Effector memory CD8-positive, alpha-beta T cell (primary cell): ENCODE data around the gene PRRG4.
"Not testable (repeated sequence)": the region's sequence is repeated elsewhere in the genome, so short reads cannot be mapped to it uniquely, and the experiment has no call there.

ENCODE experiments used
- ATAC-seq: fragments of 150-1000 bp; cut with Tn5 transposase; replicated peaks from 2 replicates; pipeline ENCODE4 v1.10.0; 2021; ENCODE audit warnings: mild to moderate bottlenecking, moderate library complexity
- DNase-seq, 3 experiments: peaks; one replicate each; pipeline ENCODE4 v3.0.0; 2021
- H3K27ac Mint-ChIP-seq, 2 donors: one replicate each; pipeline ENCODE4 v1.8.0; 2022; ENCODE audit warnings: mild to moderate bottlenecking in 2 of 2, mixed read lengths in 2 of 2, moderate library complexity in 2 of 2
- H3K27me3 Mint-ChIP-seq, 2 donors: one replicate each; pipeline ENCODE4 v1.8.0; 2022; ENCODE audit warnings: mixed read lengths in 2 of 2
- H3K36me3 Mint-ChIP-seq: one replicate; pipeline ENCODE4 v1.8.0; 2022; ENCODE audit warnings: mild to moderate bottlenecking, moderate library complexity, mixed read lengths; ENCODE audit not compliant: insufficient read depth
- H3K4me1 Mint-ChIP-seq, 2 donors: one replicate each; pipeline ENCODE4 v1.8.0; 2022; ENCODE audit warnings: low read depth in 2 of 2, mixed read lengths in 2 of 2
- H3K4me3 Mint-ChIP-seq, 2 donors: one replicate each; pipeline ENCODE4 v1.8.0; 2022; ENCODE audit warnings: mild to moderate bottlenecking in 2 of 2, mixed read lengths in 2 of 2, moderate library complexity in 2 of 2
- H3K9me3 Mint-ChIP-seq, 2 donors: one replicate each; pipeline ENCODE4 v1.8.0; 2022; ENCODE audit warnings: mixed read lengths in 2 of 2

PRRG4 gene

GRCh38 chr11:32839308-32839707, 9.6 kb downstream of the PRRG4 start:
- Mint-ChIP-seq H3K27ac (no peak overlapping the region), H3K9me3 (no peaks in the 10 kb centered on the region), H3K4me3 (no peak overlapping the region), H3K4me1 (no peaks in the 10 kb centered on the region), H3K27me3 (peaks cover 10 to 13% of the 10 kb centered on the region in 2 donors), H3K36me3 (no peaks in the 10 kb centered on the region)
- no peak for DNase-seq
- ATAC-seq: no peak

- DNase-seq (no peak), ATAC-seq (no peak)
- H3K4me3 Mint-ChIP-seq: no peak overlapping the region
- H3K27ac Mint-ChIP-seq: no peak overlapping the region
- H3K36me3 Mint-ChIP-seq: no peaks in the 10 kb centered on the region
- no peaks in the 10 kb centered on the region for H3K4me1 Mint-ChIP-seq
- no peaks in the 10 kb centered on the region for H3K9me3 Mint-ChIP-seq
- peaks cover 10 to 19% of the 10 kb centered on the region in 2 donors for H3K27me3 Mint-ChIP-seq
Measured at GRCh38 chr11:32840587-32840986, 10.9 kb downstream of the PRRG4 start.

GRCh38 chr11:32843544-32843943, 13.8 kb downstream of the PRRG4 start:
- H3K27ac Mint-ChIP-seq: no peak overlapping the region
- no peak overlapping the region for H3K4me3 Mint-ChIP-seq
- H3K36me3 Mint-ChIP-seq: no peaks in the 10 kb centered on the region
- ATAC-seq (no peak), DNase-seq (no peak)
- peaks cover 5 to 30% of the 10 kb centered on the region in 2 donors for H3K27me3 Mint-ChIP-seq
- H3K9me3 Mint-ChIP-seq: peaks cover 0 to 2% of the 10 kb centered on the region in 2 donors
- H3K4me1 Mint-ChIP-seq: no peaks in the 10 kb centered on the region

DNA sequence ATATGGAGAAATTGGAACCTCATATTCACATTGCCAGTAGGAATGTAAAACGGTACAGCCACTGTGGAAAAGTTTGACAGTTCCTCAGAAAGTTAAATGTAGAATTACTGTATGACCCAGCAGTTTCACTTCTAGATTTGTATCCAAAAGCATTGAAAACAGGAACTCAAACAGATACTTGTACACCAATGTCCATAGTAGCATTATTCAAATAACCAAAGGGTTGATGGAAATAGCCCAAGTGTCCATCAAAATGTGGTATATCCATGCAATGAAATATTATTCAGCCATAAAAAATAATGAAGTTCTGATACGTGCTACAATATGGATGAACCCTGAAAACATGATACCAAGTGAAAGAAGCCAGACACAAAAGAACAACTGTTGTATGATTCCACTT, 17.8 kb downstream of the PRRG4 start:
- DNase-seq: no peak
- no peak for ATAC-seq
- no peaks in the 10 kb centered on the region for H3K4me1 Mint-ChIP-seq
- no peak overlapping the region for H3K4me3 Mint-ChIP-seq
- H3K9me3 Mint-ChIP-seq: peaks cover 0 to 2% of the 10 kb centered on the region in 2 donors
- no peak overlapping the region for H3K27ac Mint-ChIP-seq
- no peaks in the 10 kb centered on the region for H3K36me3 Mint-ChIP-seq
- H3K27me3 Mint-ChIP-seq: peaks cover 12 to 33% of the 10 kb centered on the region in 2 donors

DNA sequence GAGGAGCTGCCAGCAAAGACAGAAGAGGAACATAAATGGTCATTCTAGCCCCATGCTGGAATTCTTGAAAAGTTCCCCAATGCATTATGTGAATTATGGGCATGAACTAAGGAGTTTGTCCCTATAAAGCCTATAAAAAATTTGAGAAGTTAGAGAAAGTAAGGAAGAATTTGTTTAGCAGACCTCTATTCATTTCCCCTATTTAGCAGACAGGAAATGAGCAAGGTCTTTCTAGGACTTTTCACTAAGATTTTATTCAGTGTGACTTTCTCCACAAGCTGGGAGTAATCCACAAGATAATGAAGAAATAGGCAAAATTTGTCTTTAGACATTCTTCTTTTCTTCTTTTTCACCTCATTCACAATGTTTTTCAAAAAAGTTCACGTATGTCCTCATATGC, 20.0 kb downstream of the PRRG4 start:
- Mint-ChIP-seq H3K9me3 (peaks cover 0 to 2% of the 10 kb centered on the region in 2 donors), H3K4me3 (no peak overlapping the region), H3K4me1 (no peaks in the 10 kb centered on the region), H3K27ac (no peak overlapping the region), H3K27me3 (peaks cover 19 to 33% of the 10 kb centered on the region in 2 donors), H3K36me3 (no peaks in the 10 kb centered on the region)
- DNase-seq: no peak
- ATAC-seq: no peak

DNA sequence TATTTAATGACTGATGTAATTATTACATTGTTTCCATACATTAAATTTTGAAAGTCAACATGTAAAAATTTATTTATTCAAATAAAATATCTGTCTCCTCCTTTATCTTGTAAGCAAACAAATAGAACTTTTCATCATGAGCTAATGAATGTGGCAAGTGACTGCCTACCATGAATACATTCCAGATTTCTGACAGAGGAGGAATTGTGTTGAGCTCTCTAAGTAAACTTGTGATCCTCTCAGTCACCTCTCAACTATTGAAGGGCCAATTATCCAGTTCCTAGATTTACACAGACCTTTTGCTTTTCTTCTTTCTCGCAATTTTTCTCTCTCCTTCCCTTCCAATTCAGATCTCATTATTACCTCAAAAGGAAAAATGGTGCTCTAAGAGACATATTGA, 21.5 kb downstream of the PRRG4 start:
- Mint-ChIP-seq H3K27me3 (peaks cover 19 to 21% of the 10 kb centered on the region in 2 donors), H3K36me3 (no peaks in the 10 kb centered on the region), H3K9me3 (peaks cover 0 to 2% of the 10 kb centered on the region in 2 donors), H3K4me3 (no peak overlapping the region), H3K4me1 (no peaks in the 10 kb centered on the region), H3K27ac (no peak overlapping the region)
- no peak for ATAC-seq
- no peak for DNase-seq

GRCh38 chr11:32852207-32852606, 22.5 kb downstream of the PRRG4 start:
- H3K4me1 Mint-ChIP-seq: no peaks in the 10 kb centered on the region
- H3K4me3 Mint-ChIP-seq: no peak overlapping the region
- H3K27ac Mint-ChIP-seq: no peak overlapping the region
- ATAC-seq: no peak
- peaks cover 15 to 19% of the 10 kb centered on the region in 2 donors for H3K27me3 Mint-ChIP-seq
- DNase-seq: no peak
- no peaks in the 10 kb centered on the region for H3K36me3 Mint-ChIP-seq
- H3K9me3 Mint-ChIP-seq: peaks cover 0 to 2% of the 10 kb centered on the region in 2 donors

DNA sequence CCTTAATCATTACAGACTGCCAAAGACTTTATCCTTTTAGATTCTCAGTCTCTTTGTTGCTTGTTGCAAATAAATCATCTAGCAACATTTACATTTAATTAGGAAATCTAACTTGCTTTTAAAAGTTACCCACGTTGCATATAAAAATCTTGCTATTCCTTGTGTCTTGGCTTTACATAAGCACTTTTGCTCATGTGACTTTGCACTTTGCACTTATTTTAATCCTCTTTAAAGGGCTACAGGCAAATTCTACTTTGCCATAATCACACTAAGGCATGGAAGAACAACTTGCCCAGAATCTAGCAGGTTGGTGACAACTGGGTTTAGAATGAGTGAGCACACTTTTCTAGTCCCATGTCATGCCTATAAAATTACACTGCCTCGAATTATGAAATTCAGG, 25.9 kb downstream of the PRRG4 start:
- ATAC-seq (no peak), DNase-seq (no peak)
- Mint-ChIP-seq H3K9me3 (no peaks in the 10 kb centered on the region), H3K4me1 (no peaks in the 10 kb centered on the region), H3K4me3 (no peak overlapping the region), H3K27me3 (peaks cover 2 to 20% of the 10 kb centered on the region in 2 donors), H3K27ac (no peak overlapping the region), H3K36me3 (no peaks in the 10 kb centered on the region)

DNA sequence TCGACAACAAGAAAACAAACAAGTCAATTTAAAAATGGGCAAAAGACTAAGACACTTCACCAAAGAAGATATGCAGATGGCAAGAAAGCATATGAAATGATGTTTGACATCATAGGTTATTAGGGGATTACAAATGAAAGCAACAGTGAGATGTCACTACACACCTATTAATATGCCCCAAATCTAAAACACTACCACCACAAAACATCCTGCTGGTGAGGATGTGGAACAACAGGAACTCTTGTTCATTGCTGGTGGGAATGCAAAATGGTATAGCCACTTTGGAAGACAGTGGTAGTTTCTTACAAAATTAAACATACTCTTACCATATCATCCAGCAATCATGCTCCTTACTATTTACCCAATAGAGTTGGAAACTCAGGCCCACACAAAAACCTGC, 29.0 kb downstream of the PRRG4 start:
- no peak overlapping the region for H3K4me3 Mint-ChIP-seq
- H3K4me1 Mint-ChIP-seq: no peaks in the 10 kb centered on the region
- peaks cover 6 to 29% of the 10 kb centered on the region in 2 donors for H3K27me3 Mint-ChIP-seq
- H3K9me3 Mint-ChIP-seq: no peaks in the 10 kb centered on the region
- H3K36me3 Mint-ChIP-seq: no peaks in the 10 kb centered on the region
- no peak for ATAC-seq
- DNase-seq: no peak
- H3K27ac Mint-ChIP-seq: no peak overlapping the region

DNA sequence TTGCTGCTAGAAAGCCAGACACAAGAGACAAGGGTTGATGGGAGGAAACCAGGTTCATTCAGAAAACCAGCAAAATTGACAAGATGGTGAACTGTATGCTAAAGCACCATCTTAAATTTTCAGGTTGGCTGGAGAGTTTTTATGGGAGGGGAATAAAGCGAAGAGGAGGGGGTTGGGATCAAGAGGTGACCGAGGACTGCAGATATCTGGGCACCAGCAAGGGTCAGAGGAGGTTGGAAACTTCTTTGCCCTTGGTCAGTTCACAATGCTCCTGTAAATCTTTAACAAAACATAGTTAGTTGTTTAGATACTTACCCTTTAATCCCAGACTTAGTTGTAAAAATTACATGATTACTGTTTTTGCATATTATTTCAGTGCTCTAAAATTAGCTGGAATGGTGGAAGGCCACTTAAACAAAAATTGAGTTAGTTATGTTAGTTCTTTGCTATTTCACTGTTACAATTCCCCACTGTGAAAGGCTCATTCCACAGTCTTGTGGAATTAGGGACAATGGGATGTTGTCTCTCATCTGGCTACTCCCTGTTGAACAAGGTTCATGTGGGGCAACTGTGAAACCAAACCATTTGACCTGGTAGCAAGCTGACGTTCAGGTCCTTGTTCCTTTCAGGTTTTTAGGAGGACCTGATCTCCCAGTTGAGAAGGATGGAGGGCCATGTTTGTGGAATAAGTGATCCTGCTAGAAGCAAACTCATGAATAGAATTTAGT, 32.3 kb downstream of the PRRG4 start:
- no peak overlapping the region for H3K27ac Mint-ChIP-seq
- H3K9me3 Mint-ChIP-seq: no peaks in the 10 kb centered on the region
- H3K27me3 Mint-ChIP-seq: peaks cover 25 to 43% of the 10 kb centered on the region in 2 donors
- ATAC-seq (no peak), DNase-seq (no peak)
- H3K36me3 Mint-ChIP-seq: no peaks in the 10 kb centered on the region
- no peak overlapping the region for H3K4me3 Mint-ChIP-seq
- H3K4me1 Mint-ChIP-seq: no peaks in the 10 kb centered on the region

DNA sequence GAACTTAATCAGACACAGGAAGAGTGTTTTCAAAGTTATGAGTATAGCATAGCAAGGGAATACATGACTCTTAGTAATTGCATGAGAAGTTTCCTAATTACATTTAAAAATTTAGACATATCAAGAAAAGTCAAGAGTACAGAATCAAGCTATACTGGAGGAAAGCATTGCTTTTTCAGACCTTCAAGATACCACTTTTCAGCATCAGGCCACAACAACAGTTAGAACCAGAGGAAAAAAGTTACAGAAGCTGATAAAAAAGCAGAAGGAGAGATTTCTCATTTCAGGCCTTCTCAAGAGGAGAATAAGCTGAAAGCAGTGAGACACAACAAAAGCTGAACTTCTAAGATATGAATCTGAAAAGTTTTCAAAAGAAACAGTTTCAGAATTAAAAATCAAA, 34.8 kb downstream of the PRRG4 start:
- Mint-ChIP-seq H3K36me3 (no peaks in the 10 kb centered on the region), H3K27me3 (peaks cover 21 to 53% of the 10 kb centered on the region in 2 donors), H3K4me3 (no peak overlapping the region), H3K4me1 (no peaks in the 10 kb centered on the region), H3K9me3 (no peaks in the 10 kb centered on the region), H3K27ac (no peak overlapping the region)
- ATAC-seq (no peak), DNase-seq (no peak)

DNA sequence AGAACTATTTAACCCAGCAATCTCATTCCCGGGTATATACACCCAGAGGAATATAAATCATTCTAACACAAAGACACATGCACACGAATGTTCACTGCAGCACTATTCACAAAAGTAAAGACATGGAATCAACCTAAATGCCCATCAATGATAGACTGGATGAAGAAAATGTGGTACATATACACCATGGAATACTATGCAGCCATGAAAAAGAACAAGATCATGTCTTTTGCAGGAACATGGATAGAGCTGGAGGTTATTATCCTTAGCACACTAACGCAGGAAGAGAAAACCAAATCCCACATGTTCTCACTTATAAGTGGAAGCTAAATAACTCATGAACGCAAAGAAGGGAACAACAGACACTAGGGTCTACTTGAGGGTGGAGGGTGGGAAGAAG, 39.0 kb downstream of the PRRG4 start:
- not testable (repeated sequence) for H3K27ac Mint-ChIP-seq, H3K36me3 Mint-ChIP-seq, DNase-seq, H3K9me3 Mint-ChIP-seq, ATAC-seq, H3K4me3 Mint-ChIP-seq, H3K4me1 Mint-ChIP-seq
- peaks cover 26 to 35% of the 10 kb centered on the region in 2 donors for H3K27me3 Mint-ChIP-seq

GRCh38 chr11:32870676-32871075, 40.9 kb downstream of the PRRG4 start:
- H3K36me3 Mint-ChIP-seq: no peaks in the 10 kb centered on the region
- ATAC-seq (peak; percentile 50), DNase-seq (peak in 2 of 3 experiments; percentile 9 to 24)
- no peaks in the 10 kb centered on the region for H3K9me3 Mint-ChIP-seq
- H3K4me3 Mint-ChIP-seq: no peak overlapping the region
- no peak overlapping the region for H3K27ac Mint-ChIP-seq
- H3K27me3 Mint-ChIP-seq: peaks cover 36 to 40% of the 10 kb centered on the region in 2 donors
- no peaks in the 10 kb centered on the region for H3K4me1 Mint-ChIP-seq

DNA sequence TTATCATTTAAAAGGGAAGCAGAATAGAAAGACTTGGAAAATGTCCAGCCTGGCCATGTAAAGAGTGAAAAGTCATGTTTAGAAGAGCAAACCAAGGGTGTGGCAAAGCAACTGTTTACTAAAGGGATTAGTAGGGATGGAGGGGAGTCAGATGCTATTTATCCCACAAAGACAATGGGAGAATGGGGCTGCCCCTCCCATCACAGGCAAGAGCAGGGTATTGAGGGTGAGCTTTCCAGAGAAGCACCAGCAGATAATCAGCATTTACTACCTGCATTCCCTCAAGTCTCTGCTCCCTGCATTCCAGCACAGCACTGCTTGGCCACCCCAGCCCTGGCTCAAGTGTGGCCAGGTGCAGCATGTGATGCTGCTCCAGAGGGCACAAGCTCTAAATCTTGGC, 44.4 kb downstream of the PRRG4 start:
- peaks cover 32 to 40% of the 10 kb centered on the region in 2 donors for H3K27me3 Mint-ChIP-seq
- no peaks in the 10 kb centered on the region for H3K4me1 Mint-ChIP-seq
- H3K27ac Mint-ChIP-seq: no peak overlapping the region
- H3K4me3 Mint-ChIP-seq: no peak overlapping the region
- DNase-seq (no peak), ATAC-seq (no peak)
- no peaks in the 10 kb centered on the region for H3K36me3 Mint-ChIP-seq
- no peaks in the 10 kb centered on the region for H3K9me3 Mint-ChIP-seq
